Thymus (tissue), 11 donors: ENCODE measurements around the gene ANKRD10. TPM values are rescaled to one million over a fixed set of nuclear protein-coding genes. Genes with fewer than 3 reads are reported as not detected.

Experiments used
- DNase-seq, 9 donors: peaks; one replicate each; pipeline ENCODE4 v3.0.0-alpha.2; 2013; ENCODE audit warnings: low spot score in 9 of 9, low read depth in 6 of 9, missing footprints in 1 of 9
- H3K27ac ChIP-seq, 2 donors: one replicate each; pipeline ENCODE4 v1.5.1; 2013; ENCODE audit warnings: control low read depth in 1 of 2, low read depth in 1 of 2, low read length in 1 of 2, mild to moderate bottlenecking in 1 of 2, moderate library complexity in 1 of 2
- H3K27me3 ChIP-seq, 2 donors: one replicate each; pipeline ENCODE4 v1.5.1; 2013; ENCODE audit warnings: low read length in 1 of 2; ENCODE audit not compliant: control insufficient read depth in 2 of 2, insufficient read depth in 1 of 2
- H3K36me3 ChIP-seq, 2 donors: one replicate each; pipeline ENCODE4 v1.5.1; 2013; ENCODE audit warnings: low read length in 1 of 2, mild to moderate bottlenecking in 1 of 2, moderate library complexity in 1 of 2; ENCODE audit not compliant: control insufficient read depth in 2 of 2, insufficient read depth in 2 of 2
- H3K4me1 ChIP-seq, 2 donors: one replicate each; pipeline ENCODE4 v1.5.1; 2013; ENCODE audit warnings: low read length in 2 of 2; ENCODE audit not compliant: control insufficient read depth in 2 of 2, insufficient read depth in 2 of 2
- H3K4me3 ChIP-seq, 2 donors: one replicate each; pipeline ENCODE4 v1.5.1; 2013; ENCODE audit warnings: low read length in 2 of 2, control low read depth in 1 of 2, mild to moderate bottlenecking in 1 of 2
- H3K9me3 ChIP-seq, 2 donors: one replicate each; pipeline ENCODE4 v1.5.1; 2013; ENCODE audit warnings: low read length in 1 of 2, mild to moderate bottlenecking in 1 of 2; ENCODE audit not compliant: control insufficient read depth in 2 of 2, insufficient read depth in 1 of 2
- WGBS: extraction: QIAGEN DNeasy Blood & Tissue Kit; methylation state at CpG from one replicate; pipeline ENCODE4 v1.1.7; 2013; 5-methylcytosine and 5-hydroxymethylcytosine counted together
- polyA plus RNA-seq: library from polyadenylated mRNA; stranded (reverse); fragments of 200-250 nt; gene quantifications from one replicate; pipeline ENCODE4 v1.2.3, GENCODE V29; 2013
- total RNA-seq: library from RNA; stranded (reverse); fragments of 120-200 nt; gene quantifications from one replicate; pipeline ENCODE4 v1.2.4, GENCODE V29; 2013
- donor health status: healthy.

The ANKRD10 gene
- total and polyA plus RNA-seq, 2 donors, result 85.8 to 207 TPM

- 88% methylated on average over 8 of the region's 8 CpGs for WGBS
- H3K4me1 ChIP-seq, result no peaks in the 10 kb centered on the region
- no peak for DNase-seq
Observed at GRCh38 chr13:110922506-110922905, 7.6 kb upstream of the ANKRD10 start.

GRCh38 chr13:110921695-110922094, 6.8 kb upstream of the ANKRD10 start:
- no peak overlapping the region for H3K27ac ChIP-seq
- no peaks in the 10 kb centered on the region for H3K4me1 ChIP-seq
- H3K9me3 ChIP-seq, result no peaks in the 10 kb centered on the region
- peaks cover 0 to 31% of the 10 kb centered on the region in 2 donors for H3K27me3 ChIP-seq
- H3K4me3 ChIP-seq, result no peak overlapping the region
- H3K36me3 ChIP-seq, result no peaks in the 10 kb centered on the region
- WGBS, result 93% methylated on average over 8 of the region's 8 CpGs
- no peak for DNase-seq

More at GRCh38 chr13:110922506-110922905, 7.6 kb upstream of the ANKRD10 start:
- H3K27me3 ChIP-seq, result peaks cover 0 to 33% of the 10 kb centered on the region in 2 donors
- no peaks in the 10 kb centered on the region for H3K36me3 ChIP-seq
- H3K4me3 ChIP-seq, result no peak overlapping the region
- no peaks in the 10 kb centered on the region for H3K9me3 ChIP-seq
- no peak overlapping the region for H3K27ac ChIP-seq

DNA sequence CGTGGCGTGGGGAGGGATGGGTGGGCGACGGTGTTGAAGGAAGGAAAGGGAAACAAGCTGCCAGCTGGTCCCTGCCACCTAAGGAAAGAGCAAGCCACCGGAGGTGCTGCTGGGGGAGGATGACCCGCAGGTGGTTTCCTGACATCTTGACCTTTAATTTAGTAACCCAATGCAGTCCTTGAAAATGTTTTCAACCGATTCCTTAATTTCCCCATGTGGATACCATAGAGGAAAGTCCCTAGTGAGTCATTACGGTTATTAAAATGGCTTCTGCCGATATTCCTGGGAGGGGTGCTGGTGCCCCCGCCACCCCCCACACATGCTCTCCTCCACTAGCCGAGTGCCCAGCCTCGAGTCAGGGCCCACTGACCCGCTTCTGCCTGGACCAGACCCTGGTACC, 6.3 kb upstream of the ANKRD10 start:
- DNase-seq, result no peak
- Histone ChIP-seq H3K36me3 (no peaks in the 10 kb centered on the region), H3K4me1 (no peaks in the 10 kb centered on the region), H3K27ac (no peak overlapping the region), H3K4me3 (no peak overlapping the region), H3K9me3 (no peaks in the 10 kb centered on the region), H3K27me3 (peaks cover 0 to 31% of the 10 kb centered on the region in 2 donors)
- 37% methylated on average over 13 of the region's 13 CpGs for WGBS

- Histone ChIP-seq H3K27me3 (peaks cover 0 to 31% of the 10 kb centered on the region in 2 donors), H3K4me3 (no peak overlapping the region), H3K36me3 (no peaks in the 10 kb centered on the region), H3K4me1 (peaks cover 0 to 3% of the 10 kb centered on the region in 2 donors), H3K27ac (no peak overlapping the region), H3K9me3 (no peaks in the 10 kb centered on the region)
- DNase-seq, result no peak
- WGBS, result 93% methylated on average over 5 of the region's 5 CpGs
Observed at GRCh38 chr13:110920038-110920437, 5.2 kb upstream of the ANKRD10 start.

DNA sequence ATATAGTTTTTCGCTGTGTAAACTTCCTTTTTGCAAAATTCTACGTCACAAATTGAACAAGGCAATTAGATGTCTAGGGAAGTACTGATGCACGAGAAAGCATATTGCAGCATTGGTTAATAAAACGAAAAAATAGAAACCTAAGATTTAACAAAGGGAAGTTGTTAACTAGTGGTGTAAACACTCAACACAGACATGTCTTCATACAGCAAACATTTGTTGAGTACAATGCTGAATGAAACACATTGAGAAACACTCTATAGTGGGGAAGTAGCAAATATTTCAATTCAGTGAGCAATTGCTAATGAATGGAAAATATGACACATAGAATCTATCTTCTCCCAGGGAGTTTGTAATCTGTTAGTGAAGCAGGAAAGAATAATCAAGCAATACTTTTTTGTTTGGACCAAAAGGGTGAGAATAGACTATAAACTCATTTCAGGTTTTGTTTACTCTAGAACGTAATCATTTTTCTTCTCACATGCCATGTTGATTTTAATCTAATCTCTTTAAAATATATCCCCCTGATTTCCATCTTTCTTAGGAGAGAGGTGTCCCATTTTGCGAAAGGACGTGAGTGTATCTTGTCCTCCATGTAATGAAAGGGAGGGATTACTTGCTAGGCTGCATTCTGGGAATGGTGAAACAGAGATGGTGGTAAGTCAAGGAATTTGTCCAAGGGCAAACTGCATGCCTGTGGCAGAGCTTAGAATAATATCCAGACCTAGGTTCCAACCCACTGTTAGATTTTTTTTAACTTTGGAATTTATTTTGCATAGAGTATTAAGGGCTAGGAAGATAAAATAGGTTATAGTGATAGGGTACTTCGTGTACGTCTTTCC, 1.7 kb upstream of the ANKRD10 start:
- Histone ChIP-seq H3K27me3 (peaks cover 0 to 5% of the 10 kb centered on the region in 2 donors), H3K4me1 (peaks cover 17 to 20% of the 10 kb centered on the region in 2 donors), H3K27ac (no peak overlapping the region), H3K36me3 (no peaks in the 10 kb centered on the region), H3K9me3 (no peaks in the 10 kb centered on the region), H3K4me3 (no peak overlapping the region)
- peak in 1 of 9 donors; percentile 7 for DNase-seq
- WGBS, result 71% methylated on average over 9 of the region's 9 CpGs

- WGBS, result 4% methylated on average over 12 of the region's 12 CpGs
- peak overlapping the region; percentile 86 to 100 for H3K27ac ChIP-seq
Observed at GRCh38 chr13:110915874-110916206, 971 bp upstream of the ANKRD10 start.

DNA sequence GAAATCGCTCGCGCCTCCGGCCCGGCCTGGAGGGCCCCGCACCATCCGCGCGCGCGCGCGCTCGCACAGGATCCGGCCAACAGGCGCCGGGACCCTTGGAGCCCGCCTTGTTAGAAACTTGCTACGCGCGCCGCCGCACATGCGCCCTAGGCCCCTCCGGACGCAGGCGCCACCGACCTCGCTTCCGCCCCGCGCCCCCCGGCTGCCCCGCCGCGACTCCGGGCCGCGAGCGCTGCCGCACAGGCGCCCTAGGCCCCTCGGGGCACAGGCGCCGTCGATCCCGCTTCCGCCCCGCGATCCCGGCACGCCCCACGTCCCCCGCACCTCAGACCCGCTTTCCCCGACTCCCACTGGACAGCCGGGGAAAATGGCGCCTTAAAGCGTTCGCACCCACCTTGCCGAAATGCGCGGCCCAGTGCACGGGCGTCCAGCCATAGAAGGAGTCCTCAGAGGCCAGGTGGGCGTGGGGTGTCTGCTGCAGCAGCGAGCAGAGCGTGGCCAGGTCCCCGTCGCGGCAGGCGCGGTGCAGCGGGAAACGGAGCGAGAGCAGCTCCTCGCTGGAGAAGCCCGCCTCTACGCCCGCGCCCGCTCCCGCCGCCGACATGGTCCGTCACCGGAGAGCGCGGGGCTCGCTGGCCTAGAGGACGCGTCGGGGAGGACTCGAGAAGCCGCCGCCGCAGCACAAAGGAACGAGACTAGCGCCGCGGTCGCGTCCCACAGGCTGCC, 375 bp downstream of the ANKRD10 start:
- peak; percentile 44 to 91 (median 76) for DNase-seq

More at GRCh38 chr13:110915874-110916206, 971 bp upstream of the ANKRD10 start:
- H3K27me3 ChIP-seq, result peaks cover 0 to 2% of the 10 kb centered on the region in 2 donors
- peak overlapping the region; percentile 95 for H3K4me3 ChIP-seq
- H3K4me1 ChIP-seq, result peaks cover 17 to 20% of the 10 kb centered on the region in 2 donors
- no peaks in the 10 kb centered on the region for H3K9me3 ChIP-seq
- DNase-seq, result no peak
- no peaks in the 10 kb centered on the region for H3K36me3 ChIP-seq

GRCh38 chr13:110914081-110914330, 863 bp downstream of the ANKRD10 start:
- Histone ChIP-seq H3K27me3 (no peaks in the 10 kb centered on the region), H3K4me3 (peak overlapping the region; percentile 95), H3K27ac (peak overlapping the region; percentile 98 to 100), H3K9me3 (no peaks in the 10 kb centered on the region), H3K4me1 (peaks cover 17 to 20% of the 10 kb centered on the region in 2 donors), H3K36me3 (peaks cover 13 to 17% of the 10 kb centered on the region in 2 donors)
- DNase-seq, result no peak
- under 1% methylated on average over 27 of the region's 27 CpGs for WGBS

More for the DNA sequence above, 375 bp downstream of the ANKRD10 start:
- Histone ChIP-seq H3K36me3 (peaks cover 9 to 12% of the 10 kb centered on the region in 2 donors), H3K4me3 (peak overlapping the region; percentile 95), H3K9me3 (no peaks in the 10 kb centered on the region), H3K27ac (peak overlapping the region; percentile 98 to 100), H3K27me3 (no peaks in the 10 kb centered on the region), H3K4me1 (peaks cover 17 to 20% of the 10 kb centered on the region in 2 donors)
- WGBS, result under 1% methylated on average over 103 of the region's 103 CpGs
